SKM-1 treated with dmso at 0.1 percent for 144 hours (cell line): Measurements from ENCODE around the gene MCTP2.

Source experiments
- DNase-seq: peaks from one replicate; lab custom pipeline; 2025; ENCODE audit not compliant: unreplicated experiment; lab: John Stamatoyannopoulos, UW

Gene MCTP2

DNA sequence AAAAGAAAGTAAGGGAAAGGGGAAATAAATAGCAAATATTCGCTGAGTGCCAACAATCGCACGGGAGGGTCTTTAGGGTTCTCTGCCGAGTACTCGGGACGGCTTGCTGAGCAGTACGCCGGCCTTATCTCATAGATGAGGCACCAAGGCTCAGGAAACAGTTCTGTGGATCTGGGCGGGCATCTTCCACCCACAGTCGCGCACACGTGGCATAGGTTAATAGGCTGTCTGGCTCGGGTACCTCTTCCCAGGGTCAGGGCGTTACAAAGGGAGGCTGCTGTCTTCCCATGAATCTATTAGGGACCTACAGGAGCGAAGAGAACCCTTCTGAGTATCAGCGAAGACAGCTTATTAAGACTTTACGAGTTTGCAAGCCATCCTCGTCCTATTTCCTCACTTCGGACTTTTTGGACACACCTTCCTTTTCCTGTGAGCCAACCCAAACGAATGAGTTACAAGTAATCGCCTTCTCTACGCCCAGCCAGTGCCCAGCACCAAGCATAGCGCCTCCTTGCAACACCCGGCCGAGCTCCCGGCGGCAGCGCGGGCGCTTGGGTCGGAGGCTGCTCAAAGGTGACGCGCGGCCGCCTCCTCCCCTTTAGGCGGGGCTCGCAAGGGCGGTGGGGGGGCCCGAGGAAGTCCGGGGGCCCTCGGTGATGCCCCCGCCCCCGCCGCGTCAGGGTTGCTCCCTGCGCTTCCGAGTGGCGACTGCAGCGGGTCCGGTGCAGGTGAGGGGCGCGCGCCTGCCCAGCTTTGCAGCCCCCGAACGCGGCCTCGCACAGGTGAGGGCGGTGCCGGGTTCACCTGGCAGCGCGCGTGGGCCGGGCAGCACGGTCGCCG lies at the start of gene MCTP2:
TSS of gene MCTP2 (plus strand) at position 679 of the 840 bp plus-strand sequence. CDS start 66,705 bp downstream, outside the sequence.
- DNase-seq, result peak; percentile 90

DNA sequence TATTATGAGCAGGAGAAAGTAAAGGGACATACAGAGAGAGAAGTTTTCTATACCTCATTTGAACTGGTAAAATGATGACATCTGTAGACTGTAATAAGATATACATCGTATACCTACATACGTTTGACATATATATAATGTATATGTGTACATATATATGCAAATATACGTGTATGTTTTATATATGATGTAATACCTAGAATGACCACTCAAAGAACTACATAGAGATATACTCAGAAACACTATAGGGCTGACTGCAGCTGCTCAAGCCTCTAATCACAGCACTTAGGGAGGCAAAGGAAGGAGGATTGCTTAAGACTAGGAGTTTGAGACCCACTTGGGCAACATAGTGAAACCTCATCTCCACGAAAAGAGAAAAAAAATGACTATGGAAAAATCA lies 48.5 kb upstream of the MCTP2 start:
- DNase-seq, result no peak

GRCh38 chr15:94185547-94186236 lies 45.7 kb upstream of the MCTP2 start:
- DNase-seq, result no peak

DNA sequence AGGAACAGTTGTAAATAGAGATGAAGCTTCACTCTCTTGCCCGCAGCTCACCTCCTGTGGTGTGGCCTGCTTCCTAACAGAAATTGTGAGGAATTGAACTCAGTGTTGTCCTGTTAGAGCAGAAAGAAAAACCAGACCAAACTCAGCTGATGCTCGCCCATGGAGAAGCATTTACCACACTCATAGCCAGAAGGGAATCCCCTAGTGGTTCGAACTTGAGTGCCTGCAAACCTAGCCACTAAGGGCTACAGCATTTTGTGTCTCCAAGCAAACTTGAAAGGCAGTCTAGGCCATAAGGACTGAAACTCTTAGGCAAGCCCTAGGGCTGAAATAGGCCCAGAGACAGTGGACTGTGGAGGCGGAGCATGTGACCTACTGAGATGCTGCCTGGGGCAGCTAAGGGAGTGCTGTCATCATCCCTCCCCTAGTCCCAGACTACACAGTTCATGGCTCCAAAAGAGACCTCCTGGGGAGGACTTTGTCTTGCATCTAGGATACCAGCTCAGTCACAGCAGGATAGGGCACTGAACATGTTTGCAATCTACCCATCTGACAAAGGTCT lies 44.5 kb upstream of the MCTP2 start:
- no peak for DNase-seq

GRCh38 chr15:94193906-94194305 lies 37.5 kb upstream of the MCTP2 start:
- DNase-seq, result no peak

DNA sequence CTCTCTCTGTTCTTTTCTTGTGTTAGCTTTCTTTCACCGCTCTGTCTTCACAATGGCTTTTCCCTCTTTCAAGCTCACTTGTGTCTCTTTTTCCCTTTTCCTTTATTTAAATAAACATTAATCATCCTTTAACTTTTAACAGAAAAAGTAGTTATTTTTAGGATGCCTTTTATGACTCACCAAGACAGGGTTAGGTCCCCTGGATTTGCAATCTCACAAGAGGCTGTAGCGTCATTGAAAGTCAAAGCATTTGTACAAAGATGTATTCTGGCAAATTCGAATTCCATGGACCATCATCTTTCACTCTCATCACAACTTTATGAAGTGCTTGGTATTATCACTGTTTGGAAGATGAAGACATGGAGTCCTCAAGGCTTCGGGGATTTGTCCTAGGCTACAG lies 34.8 kb upstream of the MCTP2 start:
- DNase-seq, result no peak

- no peak for DNase-seq
These were observed 32.7 kb upstream of the MCTP2 start for GRCh38 chr15:94198633-94199032.

DNA sequence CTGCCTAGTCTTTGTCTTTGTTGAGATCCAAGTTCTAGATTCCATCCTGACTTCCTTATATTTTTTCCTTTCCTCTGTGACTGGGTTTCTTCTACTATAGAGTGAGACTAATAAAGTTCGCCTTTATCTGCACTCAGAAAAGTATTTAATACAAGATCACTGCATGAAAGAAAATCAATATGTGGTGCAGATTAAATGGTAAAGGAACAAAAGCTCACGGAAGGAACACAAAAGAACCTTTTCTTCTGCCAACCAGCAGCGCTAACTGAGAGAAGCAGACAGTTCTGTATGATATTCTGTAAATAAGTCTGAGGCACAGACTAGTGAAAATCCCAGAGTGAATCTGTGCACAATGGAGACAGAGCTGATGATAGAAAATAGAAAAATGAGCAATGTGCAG lies 31.6 kb upstream of the MCTP2 start:
- DNase-seq, result no peak

GRCh38 chr15:94203306-94203705 lies 28.1 kb upstream of the MCTP2 start:
- DNase-seq, result no peak

GRCh38 chr15:94205366-94205765 lies 26.0 kb upstream of the MCTP2 start:
- peak; percentile 7 for DNase-seq

DNA sequence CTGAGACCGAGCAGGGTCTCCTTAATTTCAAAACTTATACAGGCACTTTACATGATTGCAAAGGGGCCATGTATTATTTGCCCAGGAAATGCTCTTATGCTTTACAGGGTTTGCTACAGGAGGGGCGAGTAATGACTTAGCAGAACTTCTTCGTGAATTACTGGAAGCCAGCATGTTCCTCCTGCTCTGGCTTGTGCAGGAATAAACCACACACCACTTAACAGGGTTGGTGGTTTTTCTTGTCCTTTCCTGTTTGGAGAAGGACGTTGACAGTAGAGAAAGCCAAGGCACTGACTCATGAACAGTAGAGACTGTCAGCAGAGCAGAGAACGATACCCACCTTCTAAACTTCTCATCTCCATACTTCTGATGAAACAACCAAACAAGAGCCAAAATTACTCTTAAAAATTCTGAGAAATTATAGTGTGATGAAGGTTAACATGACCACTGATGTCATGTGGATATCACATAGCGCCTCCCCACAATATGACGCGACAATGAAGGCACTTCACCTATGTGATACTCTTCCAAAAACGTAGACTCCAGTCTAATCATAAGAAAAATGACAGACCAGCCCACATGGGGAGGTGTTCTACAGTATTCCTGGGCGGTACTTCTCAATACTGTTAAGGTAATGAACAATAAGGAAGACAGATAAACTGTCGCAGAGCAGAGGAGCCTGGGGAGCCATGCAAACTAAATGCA lies 24.7 kb upstream of the MCTP2 start:
- peak; percentile 83 for DNase-seq

GRCh38 chr15:94212291-94212690 lies 19.1 kb upstream of the MCTP2 start:
- no peak for DNase-seq

DNA sequence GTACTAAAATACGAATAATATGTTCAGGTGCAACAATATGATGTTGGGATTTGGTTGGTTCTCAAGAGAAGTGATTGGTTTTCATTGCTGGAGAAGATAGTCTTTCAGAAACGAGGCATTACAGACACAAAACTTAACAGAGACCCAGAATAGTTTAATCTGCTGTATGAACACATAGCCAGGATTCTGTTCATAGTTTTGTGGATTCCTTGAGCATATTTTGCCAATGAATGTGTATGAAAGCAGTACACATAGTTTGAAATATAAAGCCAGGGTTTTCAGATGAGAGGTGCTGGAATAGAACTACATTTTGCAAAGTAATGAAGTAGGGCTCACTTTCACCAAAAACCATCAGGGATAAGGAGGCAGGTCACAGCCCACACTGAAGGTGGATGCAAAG lies 5.7 kb upstream of the MCTP2 start:
- no peak for DNase-seq

- no peak for DNase-seq
These were observed 2.8 kb upstream of the MCTP2 start for GRCh38 chr15:94228611-94229010.

DNA sequence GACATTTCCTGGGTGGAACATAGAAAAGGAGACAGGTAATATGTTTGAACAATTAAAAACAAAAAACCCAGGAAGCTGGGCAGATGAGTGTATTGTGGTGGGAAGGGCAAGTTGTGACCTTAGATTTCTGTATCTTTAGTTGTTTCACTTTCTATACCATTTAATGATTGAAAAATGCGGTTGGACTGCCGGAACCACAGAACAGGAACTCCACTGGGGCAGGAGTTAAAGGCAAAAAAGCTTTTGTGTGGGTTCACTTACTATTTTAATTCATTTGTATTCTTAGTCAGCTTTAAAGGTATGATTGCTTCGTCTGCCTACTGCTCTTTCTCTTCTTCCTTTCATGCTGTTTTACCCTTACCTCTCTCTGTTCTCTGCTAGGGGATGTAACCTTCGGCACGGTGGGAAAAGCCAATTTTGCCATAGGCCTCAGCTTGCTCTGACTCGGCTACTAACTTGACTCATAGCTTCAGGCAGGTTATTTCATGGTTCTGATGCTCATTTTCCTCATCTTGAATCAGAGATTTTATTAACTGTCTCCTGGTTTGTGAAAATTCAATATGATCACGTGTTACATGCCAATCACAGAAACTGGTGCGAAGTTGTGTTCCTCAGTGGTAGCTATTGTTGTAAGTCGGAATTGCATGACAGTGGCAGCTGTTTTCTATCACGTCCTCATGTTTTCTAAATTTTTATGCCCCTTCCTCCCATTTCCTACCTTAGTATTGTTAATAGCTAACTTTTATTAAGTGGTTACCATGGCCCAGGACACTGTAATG lies 1.6 kb upstream of the MCTP2 start:
- no peak for DNase-seq

GRCh38 chr15:94230431-94230882 lies 904 bp upstream of the MCTP2 start:
- DNase-seq, result no peak

DNA sequence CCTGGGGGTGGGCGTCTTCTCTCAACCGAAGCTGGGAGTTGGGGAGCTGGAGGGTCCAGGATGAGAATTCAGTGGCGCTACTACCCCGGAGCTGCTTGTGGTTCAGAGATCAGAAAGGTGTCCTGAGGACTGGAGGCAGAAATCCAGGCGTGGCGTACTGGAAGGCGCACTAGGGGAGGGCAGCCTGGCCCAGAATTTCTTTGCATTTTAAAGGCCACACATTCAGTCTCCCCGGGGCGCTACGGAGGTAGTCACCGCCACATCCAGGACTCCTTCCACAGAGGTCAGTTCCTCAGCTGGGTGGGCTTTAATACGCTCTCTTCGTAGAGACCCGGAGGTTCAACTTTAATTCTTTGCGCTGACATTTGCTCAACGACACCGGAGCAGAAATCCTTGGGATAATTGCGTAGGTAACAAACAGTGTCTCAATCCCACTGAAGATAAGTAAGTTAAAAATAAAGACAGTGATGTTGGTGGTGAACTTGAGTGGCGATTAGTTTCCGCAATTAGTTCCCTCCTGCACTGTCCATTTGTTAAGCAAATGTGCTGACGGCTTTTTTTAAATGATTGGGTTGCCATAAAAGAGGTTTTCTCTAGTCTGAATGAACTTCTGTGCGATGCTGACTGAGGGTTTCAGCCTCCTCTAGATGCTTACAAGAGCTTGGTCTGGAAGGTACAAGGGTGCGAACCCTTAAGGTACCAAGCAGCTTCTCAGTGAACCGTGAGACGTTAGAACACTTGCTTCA lies 535 bp downstream of the MCTP2 start:
- no peak for DNase-seq

DNA sequence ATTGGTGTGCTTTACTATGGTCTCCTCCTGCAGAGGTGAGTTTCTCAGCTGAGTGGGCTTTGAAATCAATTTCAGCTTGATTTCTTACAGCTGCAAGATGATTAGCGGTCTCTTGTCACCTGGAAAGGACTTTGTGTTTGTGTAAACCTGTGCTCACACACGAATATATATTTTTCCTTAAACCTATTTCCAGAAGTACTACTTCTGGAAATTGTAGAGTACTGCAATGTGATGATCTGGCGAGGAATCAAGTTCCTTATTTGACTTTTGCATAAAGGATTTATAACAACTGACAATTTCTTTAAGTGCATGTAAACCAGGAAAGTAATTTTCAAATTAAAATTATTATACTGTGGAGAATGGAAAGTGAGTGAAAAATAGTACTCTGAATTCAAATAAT lies 2.1 kb downstream of the MCTP2 start:
- DNase-seq, result no peak

DNA sequence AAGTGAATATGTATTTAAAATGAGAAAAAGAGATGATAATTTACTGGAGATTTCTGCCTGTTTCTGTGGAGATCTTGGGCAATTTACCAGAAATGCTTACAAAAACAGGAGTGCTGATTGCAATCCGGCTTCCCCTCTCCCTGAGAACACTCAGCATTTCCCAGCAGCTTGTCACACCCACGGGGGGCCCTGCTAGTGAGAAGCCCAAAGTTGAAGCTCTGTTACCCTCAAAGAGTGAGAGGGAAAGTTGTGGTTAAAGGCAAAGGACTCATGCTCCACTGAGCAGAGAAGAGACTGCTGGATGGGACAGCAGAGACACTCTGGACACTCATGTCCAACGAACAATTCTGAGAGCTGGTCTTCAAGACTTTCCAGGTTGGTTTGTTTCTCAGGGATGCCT lies 2.9 kb downstream of the MCTP2 start:
- DNase-seq, result no peak

DNA sequence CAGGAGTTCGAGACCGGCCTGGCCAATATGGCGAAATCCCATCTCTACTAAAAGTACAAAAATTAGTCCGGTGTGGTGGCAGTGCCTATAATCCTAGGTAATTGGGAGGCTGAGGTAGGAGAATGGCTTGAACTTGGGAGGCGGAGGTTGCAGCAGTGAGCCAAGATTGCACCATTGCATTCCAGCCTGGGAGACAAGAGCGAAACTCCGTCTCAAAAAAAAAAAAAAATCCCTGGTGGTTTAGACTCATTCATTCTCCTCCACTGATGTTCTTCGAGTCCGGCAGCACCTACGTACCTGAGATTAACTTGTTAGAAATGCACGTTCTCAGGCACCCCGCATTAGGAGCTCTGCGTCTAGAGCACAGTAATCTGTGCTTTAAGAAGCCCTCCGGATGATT lies 3.7 kb downstream of the MCTP2 start:
- no peak for DNase-seq
